H9 (cell line): Measurements from ENCODE around the gene TSPAN4. TPM values are rescaled to one million over a fixed set of nuclear protein-coding genes. Genes with fewer than 3 reads are reported as not detected.

Experiments
- DNase-seq: peaks from one replicate; pipeline ENCODE4 v3.0.0-alpha.2; 2017
- H2AFZ ChIP-seq: one replicate; pipeline ENCODE4 v1.6.1; 2013; ENCODE audit warnings: mild to moderate bottlenecking, low read length, control low read depth, moderate library complexity
- H2AK5ac ChIP-seq: 2 replicates; pipeline ENCODE4 v1.6.1; 2013; ENCODE audit warnings: low read length, control low read depth, mixed read lengths; ENCODE audit not compliant: insufficient read length
- H2BK120ac ChIP-seq: one replicate; pipeline ENCODE4 v1.6.1; 2013; ENCODE audit warnings: low read depth, mild to moderate bottlenecking, low read length, control low read depth, inconsistent platforms; ENCODE audit not compliant: poor library complexity, severe bottlenecking
- H2BK12ac ChIP-seq: 2 replicates; pipeline ENCODE4 v1.6.1; 2013; ENCODE audit warnings: low read length, control low read depth, mixed read lengths, low read depth; ENCODE audit not compliant: insufficient read length
- H2BK15ac ChIP-seq: 2 replicates; pipeline ENCODE4 v1.6.1; 2013; ENCODE audit warnings: low read depth, low read length, control low read depth
- H2BK20ac ChIP-seq: one replicate; pipeline ENCODE4 v1.6.1; 2013; ENCODE audit warnings: low read depth, mild to moderate bottlenecking, low read length, control low read depth, inconsistent platforms; ENCODE audit not compliant: poor library complexity, severe bottlenecking
- H2BK5ac ChIP-seq: 2 replicates; pipeline ENCODE4 v1.6.1; 2013; ENCODE audit warnings: low read length, control low read depth, mixed read lengths; ENCODE audit not compliant: insufficient read length
- H3K14ac ChIP-seq: 2 replicates; pipeline ENCODE4 v1.6.1; 2013; ENCODE audit warnings: low read length, control low read depth; ENCODE audit not compliant: insufficient read depth
- H3K18ac ChIP-seq: 2 replicates; pipeline ENCODE4 v1.6.1; 2013; ENCODE audit warnings: low read depth, mild to moderate bottlenecking, mixed read lengths, low read length, control low read depth; ENCODE audit not compliant: insufficient read length
- H3K23ac ChIP-seq: 2 replicates; pipeline ENCODE4 v1.6.1; 2013; ENCODE audit warnings: low read length, control low read depth, mixed read lengths, low read depth; ENCODE audit not compliant: insufficient read length
- H3K23me2 ChIP-seq: 2 replicates; pipeline ENCODE4 v1.6.1; 2013; ENCODE audit warnings: low read depth, mild to moderate bottlenecking, mixed read lengths, low read length, control low read depth; ENCODE audit not compliant: insufficient read length, poor library complexity, severe bottlenecking
- H3K27ac ChIP-seq: 2 replicates; pipeline ENCODE4 v1.5.1; 2013; ENCODE audit warnings: low read length, control low read depth, mixed read lengths, low read depth; ENCODE audit not compliant: insufficient read length
- H3K27me3 ChIP-seq: 2 replicates; pipeline ENCODE4 v1.6.1; 2013; ENCODE audit warnings: low read length, control low read depth, inconsistent platforms; ENCODE audit not compliant: insufficient read depth
- H3K4ac ChIP-seq: 2 replicates; pipeline ENCODE4 v1.6.1; 2013; ENCODE audit warnings: low read depth, mild to moderate bottlenecking, control low read depth, inconsistent platforms, low read length, moderate library complexity
- H3K4me1 ChIP-seq: 2 replicates; pipeline ENCODE4 v1.6.1; 2013; ENCODE audit warnings: low read length, control low read depth, inconsistent platforms; ENCODE audit not compliant: insufficient read depth
- H3K4me2 ChIP-seq: 2 replicates; pipeline ENCODE4 v1.6.1; 2013; ENCODE audit warnings: low read length, control low read depth, mixed read lengths; ENCODE audit not compliant: insufficient read length, insufficient read depth
- H3K56ac ChIP-seq: 2 replicates; pipeline ENCODE4 v1.6.1; 2013; ENCODE audit warnings: low read depth, mild to moderate bottlenecking, mixed read lengths, low read length, control low read depth; ENCODE audit not compliant: insufficient read length
- H3K79me1 ChIP-seq: 2 replicates; pipeline ENCODE4 v1.6.1; 2013; ENCODE audit warnings: low read depth, mild to moderate bottlenecking, moderate library complexity, low read length, control low read depth, inconsistent platforms; ENCODE audit not compliant: insufficient read depth, poor library complexity, severe bottlenecking
- H3K79me2 ChIP-seq: 2 replicates; pipeline ENCODE4 v1.6.1; 2013; ENCODE audit warnings: low read length, control low read depth, inconsistent platforms; ENCODE audit not compliant: insufficient read depth
- H3K9ac ChIP-seq: 2 replicates; pipeline ENCODE4 v1.6.1; 2013; ENCODE audit warnings: low read length, control low read depth, mixed read lengths; ENCODE audit not compliant: insufficient read length; ENCODE audit errors: extremely low read depth
- H3K9me3 ChIP-seq: one replicate; pipeline ENCODE4 v1.6.1; 2013; ENCODE audit warnings: low read depth, low read length, inconsistent platforms; ENCODE audit not compliant: control insufficient read depth
- H3T11ph ChIP-seq: one replicate; pipeline ENCODE4 v1.6.1; 2013; ENCODE audit warnings: mild to moderate bottlenecking, low read length, control low read depth, inconsistent platforms
- H4K20me1 ChIP-seq: one replicate; pipeline ENCODE4 v1.6.1; 2013; ENCODE audit not compliant: control insufficient read depth, insufficient read length, insufficient read depth
- H4K5ac ChIP-seq: 2 replicates; pipeline ENCODE4 v1.6.1; 2013; ENCODE audit warnings: low read depth, mild to moderate bottlenecking, mixed read lengths, low read length, control low read depth; ENCODE audit not compliant: insufficient read length
- H4K8ac ChIP-seq: replicated peaks from 2 replicates; pipeline ENCODE4 v1.6.1; 2013; ENCODE audit warnings: low read length, control low read depth, mixed read lengths, low read depth; ENCODE audit not compliant: insufficient read length
- H4K91ac ChIP-seq: 2 replicates; pipeline ENCODE4 v1.6.1; 2013; ENCODE audit warnings: low read depth, mild to moderate bottlenecking, moderate library complexity, mixed read lengths, low read length, control low read depth; ENCODE audit not compliant: insufficient read length
- H3K27ac Mint-ChIP-seq, 3 experiments: 2 replicates in 2 of 3; 3 replicates in 1 of 3; pipeline ENCODE4 v1.8.0; 2020 to 2021; ENCODE audit warnings: mixed read lengths in 3 of 3, mild to moderate bottlenecking in 1 of 3, moderate library complexity in 1 of 3
- H3K27me3 Mint-ChIP-seq: 2 replicates; pipeline ENCODE4 v1.8.0; 2021; ENCODE audit warnings: low read depth, mild to moderate bottlenecking, moderate library complexity, mixed read lengths
- H3K36me3 Mint-ChIP-seq, 3 experiments: 2 replicates in 2 of 3; 3 replicates in 1 of 3; pipeline ENCODE4 v1.8.0; 2020 to 2021; ENCODE audit warnings: low read depth in 3 of 3, mixed read lengths in 3 of 3; ENCODE audit not compliant: insufficient read depth in 1 of 3
- H3K4me1 Mint-ChIP-seq, 2 experiments: 2 replicates each; pipeline ENCODE4 v1.8.0; 2020; ENCODE audit warnings: mixed read lengths in 2 of 2
- H3K4me3 Mint-ChIP-seq, 2 experiments: 2 replicates in 1 of 2; 3 replicates in 1 of 2; pipeline ENCODE4 v1.8.0; 2020 to 2021; ENCODE audit warnings: mild to moderate bottlenecking in 2 of 2, mixed read lengths in 2 of 2, moderate library complexity in 1 of 2
- H3K9me3 Mint-ChIP-seq, 2 experiments: 2 replicates in 1 of 2; 3 replicates in 1 of 2; pipeline ENCODE4 v1.8.0; 2020; ENCODE audit warnings: mild to moderate bottlenecking in 2 of 2, mixed read lengths in 2 of 2, moderate library complexity in 1 of 2
- CTCF ChIP-seq: fragments of 200-600 bp; sonication (generic); conservative IDR thresholded peaks from 3 replicates; pipeline ENCODE4 v1.8.0; 2021; ENCODE audit warnings: antibody characterized with exemption, mild to moderate bottlenecking
- WGBS: extraction: QIAGEN DNeasy Blood & Tissue Kit; methylation state at CpG from one replicate; pipeline ENCODE4 v1.1.7; 2013; ENCODE audit warnings: missing lambda C conversion rate, low lambda C conversion rate, mixed read lengths; ENCODE audit not compliant: insufficient read length; ENCODE audit errors: extremely low coverage; 5-methylcytosine and 5-hydroxymethylcytosine counted together
- total RNA-seq: library from RNA; stranded (reverse); gene quantifications from 2 replicates; pipeline ENCODE4 v1.2.1, GENCODE V29; 2021

The TSPAN4 gene
- total RNA-seq, 1 experiment from 2014 or later = 64.6 TPM

DNA sequence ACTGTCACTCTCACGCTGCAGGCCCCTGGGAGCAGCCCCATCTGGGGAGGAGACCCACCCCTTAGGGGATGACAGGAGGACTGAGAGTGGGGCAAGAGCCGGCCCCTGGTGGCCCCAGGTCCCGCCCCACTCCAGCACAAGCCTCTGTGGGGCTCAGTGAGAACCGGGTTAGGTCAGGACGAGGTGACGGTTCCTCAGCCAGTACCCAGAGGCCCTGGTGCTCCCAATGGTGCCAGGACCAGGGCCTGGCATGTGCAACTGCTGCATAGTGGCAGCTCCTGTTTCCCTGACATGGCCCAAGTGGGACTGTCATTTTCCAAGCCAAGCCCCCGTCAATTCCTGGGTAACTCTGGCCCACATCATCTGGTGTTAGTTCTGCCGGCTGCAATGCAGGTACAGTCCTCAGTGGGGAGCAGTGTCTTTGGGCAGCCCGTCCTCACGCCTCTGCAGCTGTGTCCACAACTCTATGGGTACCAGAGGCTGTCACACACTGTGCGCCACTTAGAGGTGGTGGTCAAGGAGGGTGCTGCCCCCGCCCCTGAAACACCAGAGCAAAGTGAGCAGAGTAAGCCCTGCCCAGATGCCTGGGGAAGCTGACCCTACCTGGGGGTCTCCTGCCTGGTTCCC, 52.0 kb downstream of the TSPAN4 start:
- Histone ChIP-seq H4K20me1 (no peaks in the 10 kb centered on the region), H4K91ac (no peak overlapping the region), H3K27ac (no peak overlapping the region), H3K9ac (no peak overlapping the region), H2AK5ac (no peak overlapping the region), H4K5ac (no peak overlapping the region), H3K14ac (no peak overlapping the region), H2BK12ac (no peak overlapping the region), H4K8ac (no peak overlapping the region), H3K23ac (no peak overlapping the region), H3K56ac (no peak overlapping the region), H2BK20ac (no peak overlapping the region), H3K79me1 (no peaks in the 10 kb centered on the region), H3K4me1 (no peaks in the 10 kb centered on the region), H3K4ac (no peak overlapping the region), H3K23me2 (no peaks in the 10 kb centered on the region), H3K9me3 (no peaks in the 10 kb centered on the region), H2AFZ (no peak overlapping the region), H3K27me3 (no peaks in the 10 kb centered on the region), H3K4me2 (no peak overlapping the region), H3K79me2 (no peaks in the 10 kb centered on the region), H3K18ac (no peak overlapping the region), H2BK15ac (no peak overlapping the region), H3T11ph (no peak overlapping the region), H2BK5ac (no peak overlapping the region), H2BK120ac (no peak overlapping the region)
- Mint-ChIP-seq H3K27ac (peak overlapping the region in 2 of 3 experiments; percentile 62 to 68; a peak in 1 of 7 replicates), H3K4me1 (peaks cover 5 to 15% of the 10 kb centered on the region in 2 experiments), H3K27me3 (no peaks in the 10 kb centered on the region), H3K36me3 (peaks cover 5 to 14% (median 6%) of the 10 kb centered on the region in 3 experiments; a peak in 4 of 7 replicates), H3K4me3 (no peak overlapping the region), H3K9me3 (no peaks in the 10 kb centered on the region)
- WGBS = no CpG with 5 or more reads among the region's 12 CpGs
- DNase-seq = no peak
- TF ChIP-seq CTCF = peak; percentile 45
